Rectal smooth muscle tissue (tissue), 1 donor: ENCODE data around the gene SUN1.

Experiments used
- H3K27ac ChIP-seq: one replicate; pipeline ENCODE4 v1.7.0; 2013; ENCODE audit warnings: low read depth, low read length, inconsistent platforms
- H3K27me3 ChIP-seq: one replicate; pipeline ENCODE4 v1.7.0; 2013; ENCODE audit warnings: low read length; ENCODE audit not compliant: control insufficient read depth, insufficient read depth
- H3K36me3 ChIP-seq: one replicate; pipeline ENCODE4 v1.7.0; 2013; ENCODE audit warnings: low read length; ENCODE audit not compliant: control insufficient read depth, insufficient read depth
- H3K4me1 ChIP-seq: one replicate; pipeline ENCODE4 v1.7.0; 2013; ENCODE audit warnings: low read length; ENCODE audit not compliant: control insufficient read depth, insufficient read depth
- H3K4me3 ChIP-seq: one replicate; pipeline ENCODE4 v1.7.0; 2013; ENCODE audit warnings: low read length
- H3K9ac ChIP-seq: one replicate; pipeline ENCODE4 v1.7.0; 2013; ENCODE audit warnings: low read length

Gene SUN1

GRCh38 chr7:828793-829561 lies 3.3 kb upstream of the SUN1 start:
- Histone ChIP-seq H3K36me3 (no peaks in the 10 kb centered on the region), H3K4me3 (no peak overlapping the region), H3K27ac (peak overlapping the region; percentile 24), H3K9ac (no peak overlapping the region), H3K4me1 (peaks cover 43% of the 10 kb centered on the region), H3K27me3 (no peaks in the 10 kb centered on the region)

GRCh38 chr7:830069-830468 lies 2.2 kb upstream of the SUN1 start:
- H3K9ac ChIP-seq = no peak overlapping the region
- no peaks in the 10 kb centered on the region for H3K36me3 ChIP-seq
- H3K4me3 ChIP-seq = no peak overlapping the region
- H3K27ac ChIP-seq = peak overlapping the region; percentile 94
- peaks cover 44% of the 10 kb centered on the region for H3K4me1 ChIP-seq
- no peaks in the 10 kb centered on the region for H3K27me3 ChIP-seq

GRCh38 chr7:831596-832166 lies 595 bp upstream of the SUN1 start:
- peaks cover 48% of the 10 kb centered on the region for H3K4me1 ChIP-seq
- H3K4me3 ChIP-seq = peak overlapping the region; percentile 26
- no peak overlapping the region for H3K9ac ChIP-seq
- no peaks in the 10 kb centered on the region for H3K27me3 ChIP-seq
- peak overlapping the region; percentile 94 for H3K27ac ChIP-seq
- H3K36me3 ChIP-seq = no peaks in the 10 kb centered on the region

GRCh38 chr7:832968-833424 lies 720 bp downstream of the SUN1 start:
- Histone ChIP-seq H3K27ac (peak overlapping the region; percentile 94), H3K36me3 (no peaks in the 10 kb centered on the region), H3K4me1 (peaks cover 58% of the 10 kb centered on the region), H3K4me3 (peak overlapping the region; percentile 9), H3K27me3 (no peaks in the 10 kb centered on the region), H3K9ac (no peak overlapping the region)

GRCh38 chr7:833601-834258 lies 1.5 kb downstream of the SUN1 start:
- Histone ChIP-seq H3K36me3 (no peaks in the 10 kb centered on the region), H3K27me3 (no peaks in the 10 kb centered on the region), H3K4me1 (peaks cover 56% of the 10 kb centered on the region), H3K27ac (peak overlapping the region; percentile 94), H3K4me3 (no peak overlapping the region), H3K9ac (no peak overlapping the region)

GRCh38 chr7:834277-834676 lies 2.0 kb downstream of the SUN1 start:
- Histone ChIP-seq H3K9ac (no peak overlapping the region), H3K27me3 (no peaks in the 10 kb centered on the region), H3K36me3 (no peaks in the 10 kb centered on the region), H3K4me1 (peaks cover 51% of the 10 kb centered on the region), H3K4me3 (no peak overlapping the region), H3K27ac (peak overlapping the region; percentile 94)

- peak overlapping the region; percentile 94 for H3K27ac ChIP-seq
- peaks cover 50% of the 10 kb centered on the region for H3K4me1 ChIP-seq
- H3K4me3 ChIP-seq = no peak overlapping the region
These were observed 2.7 kb downstream of the SUN1 start for GRCh38 chr7:835021-835420.

GRCh38 chr7:835485-836401 lies 3.5 kb downstream of the SUN1 start:
- no peaks in the 10 kb centered on the region for H3K27me3 ChIP-seq
- peaks cover 42% of the 10 kb centered on the region for H3K4me1 ChIP-seq
- H3K36me3 ChIP-seq = peaks cover 5% of the 10 kb centered on the region
- no peak overlapping the region for H3K4me3 ChIP-seq
- H3K9ac ChIP-seq = no peak overlapping the region
- peak overlapping the region; percentile 78 for H3K27ac ChIP-seq

More at GRCh38 chr7:835021-835420, 2.7 kb downstream of the SUN1 start:
- H3K36me3 ChIP-seq = peaks cover 2% of the 10 kb centered on the region
- H3K9ac ChIP-seq = no peak overlapping the region
- no peaks in the 10 kb centered on the region for H3K27me3 ChIP-seq

- H3K27ac ChIP-seq = peak overlapping the region; percentile 78
- peaks cover 38% of the 10 kb centered on the region for H3K4me1 ChIP-seq
- no peak overlapping the region for H3K9ac ChIP-seq
- H3K4me3 ChIP-seq = no peak overlapping the region
- H3K36me3 ChIP-seq = peaks cover 5% of the 10 kb centered on the region
- H3K27me3 ChIP-seq = no peaks in the 10 kb centered on the region
These were observed 4.2 kb downstream of the SUN1 start for GRCh38 chr7:836429-836828.

GRCh38 chr7:837001-837400 lies 4.7 kb downstream of the SUN1 start:
- H3K27ac ChIP-seq = peak overlapping the region; percentile 78
- peaks cover 8% of the 10 kb centered on the region for H3K36me3 ChIP-seq
- no peaks in the 10 kb centered on the region for H3K27me3 ChIP-seq
- H3K9ac ChIP-seq = no peak overlapping the region
- peaks cover 40% of the 10 kb centered on the region for H3K4me1 ChIP-seq
- no peak overlapping the region for H3K4me3 ChIP-seq

GRCh38 chr7:840001-840600 lies 7.8 kb downstream of the SUN1 start:
- no peaks in the 10 kb centered on the region for H3K27me3 ChIP-seq
- no peak overlapping the region for H3K9ac ChIP-seq
- no peak overlapping the region for H3K4me3 ChIP-seq
- H3K27ac ChIP-seq = no peak overlapping the region
- H3K4me1 ChIP-seq = peaks cover 36% of the 10 kb centered on the region
- peaks cover 24% of the 10 kb centered on the region for H3K36me3 ChIP-seq
